Smooth muscle cell (in vitro differentiated cells): ENCODE data around the gene ATP6V1E1. TPM values are rescaled to one million over a fixed set of nuclear protein-coding genes. Genes with fewer than 3 reads are reported as not detected.
A peak's percentile ranks its signal among the peaks of the same experiment; 100 is the strongest.

Experiments
- DNase-seq: peaks from one replicate; lab custom pipeline; 2025; ENCODE audit not compliant: unreplicated experiment; lab: John Stamatoyannopoulos, UW
- H2AFZ ChIP-seq: fragments of 200-600 bp; sonication (generic); 2 replicates; pipeline ENCODE4 v1.6.0; 2016; ENCODE audit warnings: antibody characterized with exemption, low read depth, mild to moderate bottlenecking
- H3F3A ChIP-seq: fragments of 200-600 bp; sonication (generic); 2 replicates; pipeline ENCODE4 v1.6.0; 2017; ENCODE audit warnings: antibody characterized with exemption, low read depth
- H3K27ac ChIP-seq: fragments of 200-600 bp; sonication (generic); 2 replicates; pipeline ENCODE4 v1.5.1; 2016; ENCODE audit warnings: low read depth, mild to moderate bottlenecking
- H3K27me3 ChIP-seq: fragments of 200-600 bp; sonication (generic); 2 replicates; pipeline ENCODE4 v1.6.1; 2016; ENCODE audit warnings: low read depth, mild to moderate bottlenecking
- H3K36me3 ChIP-seq: fragments of 200-600 bp; sonication (generic); 2 replicates; pipeline ENCODE4 v1.5.1; 2016; ENCODE audit warnings: low read depth
- H3K4me1 ChIP-seq: fragments of 200-600 bp; sonication (generic); 2 replicates; pipeline ENCODE4 v1.5.1; 2016; ENCODE audit warnings: low read depth
- H3K4me2 ChIP-seq: fragments of 200-600 bp; sonication (generic); 2 replicates; pipeline ENCODE4 v1.6.0; 2016; ENCODE audit warnings: mild to moderate bottlenecking
- H3K4me3 ChIP-seq: fragments of 200-600 bp; sonication (generic); 2 replicates; pipeline ENCODE4 v1.5.1; 2016; ENCODE audit warnings: mild to moderate bottlenecking
- H3K79me2 ChIP-seq: fragments of 200-600 bp; sonication (generic); 2 replicates; pipeline ENCODE4 v1.6.0; 2016; ENCODE audit warnings: low read depth, mild to moderate bottlenecking
- H3K9ac ChIP-seq: fragments of 200-600 bp; sonication (generic); 2 replicates; pipeline ENCODE4 v1.6.0; 2016; ENCODE audit warnings: low read depth
- H3K9me3 ChIP-seq: fragments of 200-600 bp; sonication (generic); replicated peaks from 2 replicates; pipeline ENCODE4 v1.5.1; 2016; ENCODE audit warnings: low read depth
- H4K20me1 ChIP-seq: fragments of 200-600 bp; sonication (generic); 2 replicates; pipeline ENCODE4 v1.6.0; 2016; ENCODE audit warnings: low read depth
- WGBS: methylation state at CpG from one replicate; pipeline ENCODE4 v1.1.7; 2016; ENCODE audit warnings: low lambda C conversion rate; 5-methylcytosine and 5-hydroxymethylcytosine counted together
- polyA plus RNA-seq: library from polyadenylated mRNA; unstranded; fragments of >200 nt; fragmentation: Nextera tagmentation; extraction: Ambion mirVana; gene quantifications from 2 replicates; pipeline ENCODE4 v1.2.1, GENCODE V29; 2016
- total RNA-seq: library from RNA; depleted of rRNA; stranded (reverse); fragments of >200 nt; gene quantifications from 2 replicates; pipeline ENCODE4 v1.2.3, GENCODE V29; 2014
- TF ChIP-seq, protein P1 (sequence below): fragments of 200-600 bp; sonication (generic); IDR thresholded peaks from 2 replicates; pipeline ENCODE4 v1.5.1; 2017; ENCODE audit warnings: borderline replicate concordance, mild to moderate bottlenecking, antibody characterized with exemption; ENCODE audit not compliant: insufficient read depth, poor library complexity, severe bottlenecking

Gene ATP6V1E1
- total and polyA plus RNA-seq, 2 experiments from 2014 or later = 85.7 to 117 TPM

DNA sequence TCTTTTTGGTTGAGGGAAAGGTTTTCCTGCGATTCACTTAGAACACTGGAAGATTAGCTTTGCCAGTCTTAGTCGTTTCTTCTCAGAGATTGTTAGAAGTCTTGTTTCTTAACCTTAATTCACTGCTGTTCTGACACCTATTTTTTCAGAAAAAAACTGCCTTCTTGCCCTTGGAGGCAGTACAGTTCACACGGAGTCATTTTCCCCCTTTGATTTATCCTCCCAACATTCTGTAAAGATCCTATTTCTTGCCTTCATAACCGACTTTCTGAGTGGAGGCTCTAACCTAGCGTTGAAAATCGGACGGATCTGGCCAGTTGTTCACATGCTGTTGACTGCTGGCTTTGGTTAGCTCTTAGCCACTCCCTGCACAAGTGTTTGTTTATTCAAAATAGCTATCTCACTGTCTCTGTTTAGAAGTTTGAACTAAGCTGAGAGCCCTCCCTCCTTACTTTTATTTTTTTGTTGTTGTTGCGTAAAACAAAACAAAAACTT, 10.7 kb upstream of the ATP6V1E1 start:
- Histone ChIP-seq H3K4me1 (peaks cover 12% of the 10 kb centered on the region), H3K27me3 (no peaks in the 10 kb centered on the region), H3F3A (no peaks in the 10 kb centered on the region), H3K36me3 (no peaks in the 10 kb centered on the region), H4K20me1 (no peaks in the 10 kb centered on the region), H3K79me2 (peaks cover 42% of the 10 kb centered on the region), H3K4me3 (peak overlapping the region; percentile 72), H3K4me2 (peak overlapping the region; percentile 91), H3K27ac (peak overlapping the region; percentile 100), H2AFZ (peak overlapping the region; percentile 29), H3K9ac (peak overlapping the region; percentile 100), H3K9me3 (no peaks in the 10 kb centered on the region)
- no peak for DNase-seq
- WGBS = 9% methylated on average over 8 of the region's 8 CpGs
- TF ChIP-seq, protein P1, sequence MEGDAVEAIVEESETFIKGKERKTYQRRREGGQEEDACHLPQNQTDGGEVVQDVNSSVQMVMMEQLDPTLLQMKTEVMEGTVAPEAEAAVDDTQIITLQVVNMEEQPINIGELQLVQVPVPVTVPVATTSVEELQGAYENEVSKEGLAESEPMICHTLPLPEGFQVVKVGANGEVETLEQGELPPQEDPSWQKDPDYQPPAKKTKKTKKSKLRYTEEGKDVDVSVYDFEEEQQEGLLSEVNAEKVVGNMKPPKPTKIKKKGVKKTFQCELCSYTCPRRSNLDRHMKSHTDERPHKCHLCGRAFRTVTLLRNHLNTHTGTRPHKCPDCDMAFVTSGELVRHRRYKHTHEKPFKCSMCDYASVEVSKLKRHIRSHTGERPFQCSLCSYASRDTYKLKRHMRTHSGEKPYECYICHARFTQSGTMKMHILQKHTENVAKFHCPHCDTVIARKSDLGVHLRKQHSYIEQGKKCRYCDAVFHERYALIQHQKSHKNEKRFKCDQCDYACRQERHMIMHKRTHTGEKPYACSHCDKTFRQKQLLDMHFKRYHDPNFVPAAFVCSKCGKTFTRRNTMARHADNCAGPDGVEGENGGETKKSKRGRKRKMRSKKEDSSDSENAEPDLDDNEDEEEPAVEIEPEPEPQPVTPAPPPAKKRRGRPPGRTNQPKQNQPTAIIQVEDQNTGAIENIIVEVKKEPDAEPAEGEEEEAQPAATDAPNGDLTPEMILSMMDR = no peak

DNA sequence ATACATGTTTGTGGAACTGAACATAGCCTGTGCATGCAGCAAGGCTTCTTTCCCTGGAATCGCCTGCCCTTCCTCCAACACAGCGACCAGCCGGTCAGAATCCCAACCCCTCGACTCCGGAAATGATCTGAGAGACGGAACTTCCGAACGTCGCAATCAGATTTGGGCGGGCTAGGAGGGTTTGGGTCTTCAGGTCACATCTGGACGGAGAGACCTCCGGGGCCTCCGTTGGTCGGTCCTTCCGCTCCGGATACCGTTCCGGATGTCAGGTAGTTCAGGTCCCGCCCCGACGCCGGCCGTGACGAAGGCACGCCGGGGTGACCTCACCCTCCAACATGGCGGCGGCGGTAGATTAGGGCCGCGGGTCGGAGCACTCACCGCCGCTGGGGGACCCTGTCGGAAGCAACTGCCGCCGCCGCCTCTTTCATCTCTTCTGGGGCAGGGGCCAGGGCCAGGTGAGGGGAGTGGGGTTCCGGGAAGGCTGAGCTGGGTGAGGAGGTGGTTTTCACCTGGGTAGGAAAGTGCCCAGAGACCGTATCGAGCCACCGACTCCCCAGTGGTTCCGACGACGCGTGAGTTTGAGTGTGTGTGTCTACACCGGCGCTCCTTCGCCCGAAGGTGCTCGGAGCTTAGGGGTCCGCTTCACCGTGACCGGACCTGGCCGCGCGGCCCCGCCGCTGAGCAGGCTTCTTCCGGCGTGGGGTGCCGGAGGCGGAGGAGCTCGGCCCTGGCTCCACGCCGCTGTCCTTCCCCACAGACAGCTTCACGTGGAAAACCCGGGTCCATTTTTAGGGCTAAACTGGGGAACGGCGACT, 10.1 kb upstream of the ATP6V1E1 start, which contains the start of gene BCL2L13:
TSS of gene BCL2L13 (plus strand) at position 326 of the 815 bp plus-strand sequence. CDS start 16,955 bp downstream, outside the sequence.
- H3K79me2 ChIP-seq = peaks cover 41% of the 10 kb centered on the region

DNA sequence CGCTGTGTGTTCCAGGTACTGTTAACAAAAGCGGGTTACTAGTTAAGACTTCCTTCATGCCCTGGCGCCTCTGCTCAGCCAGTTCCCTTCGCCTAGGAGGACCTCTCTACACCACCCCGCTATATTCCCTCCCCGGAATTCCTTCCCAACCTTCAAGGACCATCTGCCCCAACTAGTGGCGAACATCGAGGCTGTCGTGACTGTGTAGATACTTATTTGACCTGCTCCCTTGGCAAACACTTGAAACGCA, 9.6 kb upstream of the ATP6V1E1 start:
- TF ChIP-seq, protein P1 = no peak
- peak overlapping the region; percentile 91 for H3K4me2 ChIP-seq
- H3F3A ChIP-seq = no peaks in the 10 kb centered on the region
- H3K9ac ChIP-seq = peak overlapping the region; percentile 100
- H3K9me3 ChIP-seq = no peaks in the 10 kb centered on the region
- H4K20me1 ChIP-seq = no peaks in the 10 kb centered on the region
- H3K4me3 ChIP-seq = peak overlapping the region; percentile 72
- H3K27me3 ChIP-seq = no peaks in the 10 kb centered on the region
- peaks cover 36% of the 10 kb centered on the region for H3K79me2 ChIP-seq
- DNase-seq = no peak
- peak overlapping the region; percentile 29 for H2AFZ ChIP-seq
- no peaks in the 10 kb centered on the region for H3K36me3 ChIP-seq
- peaks cover 12% of the 10 kb centered on the region for H3K4me1 ChIP-seq
- WGBS = under 1% methylated on average over 10 of the region's 10 CpGs
- peak overlapping the region; percentile 100 for H3K27ac ChIP-seq

More for the DNA sequence above, 10.1 kb upstream of the ATP6V1E1 start, which contains the start of gene BCL2L13:
- WGBS = under 1% methylated on average over 70 of the region's 70 CpGs
- Histone ChIP-seq H3F3A (no peaks in the 10 kb centered on the region), H3K4me1 (peaks cover 12% of the 10 kb centered on the region), H3K4me3 (peak within 1 kb of the TSS; percentile 72), H3K4me2 (peak within 1 kb of the TSS; percentile 91), H3K27ac (peak within 1 kb of the TSS; percentile 100), H3K27me3 (no peaks in the 10 kb centered on the region), H3K36me3 (no peaks in the 10 kb centered on the region), H2AFZ (peak within 1 kb of the TSS; percentile 29), H3K9ac (peak within 1 kb of the TSS; percentile 100), H4K20me1 (no peaks in the 10 kb centered on the region), H3K9me3 (no peaks in the 10 kb centered on the region)
- TF ChIP-seq, protein P1 = no peak
- DNase-seq = peak; percentile 59
